H9 (cell line): Measurements from ENCODE around the gene RNF113B. TPM values are rescaled to one million over a fixed set of nuclear protein-coding genes. Genes with fewer than 3 reads are reported as not detected.
A peak's percentile ranks its signal among the peaks of the same experiment; 100 is the strongest.

Experiments used
- DNase-seq: peaks from one replicate; pipeline ENCODE4 v3.0.0-alpha.2; 2017
- H2AFZ ChIP-seq: one replicate; pipeline ENCODE4 v1.6.1; 2013; ENCODE audit warnings: mild to moderate bottlenecking, low read length, control low read depth, moderate library complexity
- H2AK5ac ChIP-seq: 2 replicates; pipeline ENCODE4 v1.6.1; 2013; ENCODE audit warnings: low read length, control low read depth, mixed read lengths; ENCODE audit not compliant: insufficient read length
- H2BK120ac ChIP-seq: one replicate; pipeline ENCODE4 v1.6.1; 2013; ENCODE audit warnings: low read depth, mild to moderate bottlenecking, low read length, control low read depth, inconsistent platforms; ENCODE audit not compliant: poor library complexity, severe bottlenecking
- H2BK12ac ChIP-seq: 2 replicates; pipeline ENCODE4 v1.6.1; 2013; ENCODE audit warnings: low read length, control low read depth, mixed read lengths, low read depth; ENCODE audit not compliant: insufficient read length
- H2BK15ac ChIP-seq: 2 replicates; pipeline ENCODE4 v1.6.1; 2013; ENCODE audit warnings: low read depth, low read length, control low read depth
- H2BK20ac ChIP-seq: one replicate; pipeline ENCODE4 v1.6.1; 2013; ENCODE audit warnings: low read depth, mild to moderate bottlenecking, low read length, control low read depth, inconsistent platforms; ENCODE audit not compliant: poor library complexity, severe bottlenecking
- H2BK5ac ChIP-seq: 2 replicates; pipeline ENCODE4 v1.6.1; 2013; ENCODE audit warnings: low read length, control low read depth, mixed read lengths; ENCODE audit not compliant: insufficient read length
- H3K14ac ChIP-seq: 2 replicates; pipeline ENCODE4 v1.6.1; 2013; ENCODE audit warnings: low read length, control low read depth; ENCODE audit not compliant: insufficient read depth
- H3K18ac ChIP-seq: 2 replicates; pipeline ENCODE4 v1.6.1; 2013; ENCODE audit warnings: low read depth, mild to moderate bottlenecking, mixed read lengths, low read length, control low read depth; ENCODE audit not compliant: insufficient read length
- H3K23ac ChIP-seq: 2 replicates; pipeline ENCODE4 v1.6.1; 2013; ENCODE audit warnings: low read length, control low read depth, mixed read lengths, low read depth; ENCODE audit not compliant: insufficient read length
- H3K23me2 ChIP-seq: 2 replicates; pipeline ENCODE4 v1.6.1; 2013; ENCODE audit warnings: low read depth, mild to moderate bottlenecking, mixed read lengths, low read length, control low read depth; ENCODE audit not compliant: insufficient read length, poor library complexity, severe bottlenecking
- H3K27ac ChIP-seq: 2 replicates; pipeline ENCODE4 v1.5.1; 2013; ENCODE audit warnings: low read length, control low read depth, mixed read lengths, low read depth; ENCODE audit not compliant: insufficient read length
- H3K27me3 ChIP-seq: 2 replicates; pipeline ENCODE4 v1.6.1; 2013; ENCODE audit warnings: low read length, control low read depth, inconsistent platforms; ENCODE audit not compliant: insufficient read depth
- H3K4ac ChIP-seq: 2 replicates; pipeline ENCODE4 v1.6.1; 2013; ENCODE audit warnings: low read depth, mild to moderate bottlenecking, control low read depth, inconsistent platforms, low read length, moderate library complexity
- H3K4me1 ChIP-seq: 2 replicates; pipeline ENCODE4 v1.6.1; 2013; ENCODE audit warnings: low read length, control low read depth, inconsistent platforms; ENCODE audit not compliant: insufficient read depth
- H3K4me2 ChIP-seq: 2 replicates; pipeline ENCODE4 v1.6.1; 2013; ENCODE audit warnings: low read length, control low read depth, mixed read lengths; ENCODE audit not compliant: insufficient read length, insufficient read depth
- H3K56ac ChIP-seq: 2 replicates; pipeline ENCODE4 v1.6.1; 2013; ENCODE audit warnings: low read depth, mild to moderate bottlenecking, mixed read lengths, low read length, control low read depth; ENCODE audit not compliant: insufficient read length
- H3K79me1 ChIP-seq: 2 replicates; pipeline ENCODE4 v1.6.1; 2013; ENCODE audit warnings: low read depth, mild to moderate bottlenecking, moderate library complexity, low read length, control low read depth, inconsistent platforms; ENCODE audit not compliant: insufficient read depth, poor library complexity, severe bottlenecking
- H3K79me2 ChIP-seq: 2 replicates; pipeline ENCODE4 v1.6.1; 2013; ENCODE audit warnings: low read length, control low read depth, inconsistent platforms; ENCODE audit not compliant: insufficient read depth
- H3K9ac ChIP-seq: 2 replicates; pipeline ENCODE4 v1.6.1; 2013; ENCODE audit warnings: low read length, control low read depth, mixed read lengths; ENCODE audit not compliant: insufficient read length; ENCODE audit errors: extremely low read depth
- H3K9me3 ChIP-seq: one replicate; pipeline ENCODE4 v1.6.1; 2013; ENCODE audit warnings: low read depth, low read length, inconsistent platforms; ENCODE audit not compliant: control insufficient read depth
- H3T11ph ChIP-seq: one replicate; pipeline ENCODE4 v1.6.1; 2013; ENCODE audit warnings: mild to moderate bottlenecking, low read length, control low read depth, inconsistent platforms
- H4K20me1 ChIP-seq: one replicate; pipeline ENCODE4 v1.6.1; 2013; ENCODE audit not compliant: control insufficient read depth, insufficient read length, insufficient read depth
- H4K5ac ChIP-seq: 2 replicates; pipeline ENCODE4 v1.6.1; 2013; ENCODE audit warnings: low read depth, mild to moderate bottlenecking, mixed read lengths, low read length, control low read depth; ENCODE audit not compliant: insufficient read length
- H4K8ac ChIP-seq: replicated peaks from 2 replicates; pipeline ENCODE4 v1.6.1; 2013; ENCODE audit warnings: low read length, control low read depth, mixed read lengths, low read depth; ENCODE audit not compliant: insufficient read length
- H4K91ac ChIP-seq: 2 replicates; pipeline ENCODE4 v1.6.1; 2013; ENCODE audit warnings: low read depth, mild to moderate bottlenecking, moderate library complexity, mixed read lengths, low read length, control low read depth; ENCODE audit not compliant: insufficient read length
- H3K27ac Mint-ChIP-seq, 3 experiments: 2 replicates in 2 of 3; 3 replicates in 1 of 3; pipeline ENCODE4 v1.8.0; 2020 to 2021; ENCODE audit warnings: mixed read lengths in 3 of 3, mild to moderate bottlenecking in 1 of 3, moderate library complexity in 1 of 3
- H3K27me3 Mint-ChIP-seq: 2 replicates; pipeline ENCODE4 v1.8.0; 2021; ENCODE audit warnings: low read depth, mild to moderate bottlenecking, moderate library complexity, mixed read lengths
- H3K36me3 Mint-ChIP-seq, 3 experiments: 2 replicates in 2 of 3; 3 replicates in 1 of 3; pipeline ENCODE4 v1.8.0; 2020 to 2021; ENCODE audit warnings: low read depth in 3 of 3, mixed read lengths in 3 of 3; ENCODE audit not compliant: insufficient read depth in 1 of 3
- H3K4me1 Mint-ChIP-seq, 2 experiments: 2 replicates each; pipeline ENCODE4 v1.8.0; 2020; ENCODE audit warnings: mixed read lengths in 2 of 2
- H3K4me3 Mint-ChIP-seq, 2 experiments: 2 replicates in 1 of 2; 3 replicates in 1 of 2; pipeline ENCODE4 v1.8.0; 2020 to 2021; ENCODE audit warnings: mild to moderate bottlenecking in 2 of 2, mixed read lengths in 2 of 2, moderate library complexity in 1 of 2
- H3K9me3 Mint-ChIP-seq, 2 experiments: 2 replicates in 1 of 2; 3 replicates in 1 of 2; pipeline ENCODE4 v1.8.0; 2020; ENCODE audit warnings: mild to moderate bottlenecking in 2 of 2, mixed read lengths in 2 of 2, moderate library complexity in 1 of 2
- CTCF ChIP-seq: fragments of 200-600 bp; sonication (generic); conservative IDR thresholded peaks from 3 replicates; pipeline ENCODE4 v1.8.0; 2021; ENCODE audit warnings: antibody characterized with exemption, mild to moderate bottlenecking
- WGBS: extraction: QIAGEN DNeasy Blood & Tissue Kit; methylation state at CpG from one replicate; pipeline ENCODE4 v1.1.7; 2013; ENCODE audit warnings: missing lambda C conversion rate, low lambda C conversion rate, mixed read lengths; ENCODE audit not compliant: insufficient read length; ENCODE audit errors: extremely low coverage; 5-methylcytosine and 5-hydroxymethylcytosine counted together
- total RNA-seq: library from RNA; stranded (reverse); gene quantifications from 2 replicates; pipeline ENCODE4 v1.2.1, GENCODE V29; 2021

RNF113B gene
- total RNA-seq, 1 experiment from 2014 or later = not detected

GRCh38 chr13:98195054-98195791, 18.2 kb upstream of the RNF113B start:
- peak overlapping the region in 2 of 3 experiments; percentile 26 to 69; a peak in 4 of 7 replicates for H3K27ac Mint-ChIP-seq

More at GRCh38 chr13:98195054-98195791, 18.2 kb upstream of the RNF113B start:
- Histone ChIP-seq H3K4ac (no peak overlapping the region), H4K91ac (no peak overlapping the region), H4K5ac (no peak overlapping the region), H2BK12ac (no peak overlapping the region), H3K9me3 (no peaks in the 10 kb centered on the region), H3K79me1 (no peaks in the 10 kb centered on the region), H3K18ac (no peak overlapping the region), H4K20me1 (no peaks in the 10 kb centered on the region), H2AFZ (no peak overlapping the region), H2BK120ac (no peak overlapping the region), H3K9ac (no peak overlapping the region), H2BK20ac (no peak overlapping the region), H4K8ac (no peak overlapping the region), H3K4me1 (peaks cover 6% of the 10 kb centered on the region), H2BK5ac (no peak overlapping the region), H3K14ac (no peak overlapping the region), H3T11ph (no peak overlapping the region), H2AK5ac (no peak overlapping the region), H3K4me2 (no peak overlapping the region), H3K27me3 (no peaks in the 10 kb centered on the region), H3K79me2 (peaks cover 3% of the 10 kb centered on the region; the same call in 1 of the 2 replicates), H3K27ac (no peak overlapping the region), H3K23me2 (peaks cover 3% of the 10 kb centered on the region), H2BK15ac (no peak overlapping the region), H3K23ac (no peak overlapping the region), H3K56ac (no peak overlapping the region)
- no peak for DNase-seq
- Mint-ChIP-seq H3K9me3 (peaks cover 0 to 3% of the 10 kb centered on the region in 2 experiments; a peak in 1 of 5 replicates), H3K4me1 (peaks cover 35 to 38% of the 10 kb centered on the region in 2 experiments), H3K36me3 (peaks cover 0 to 9% (median 0%) of the 10 kb centered on the region in 3 experiments; a peak in 2 of 7 replicates), H3K4me3 (no peak overlapping the region), H3K27me3 (no peaks in the 10 kb centered on the region; the same call in 1 of the 2 replicates)
- no CpG with 5 or more reads among the region's 10 CpGs for WGBS
- TF ChIP-seq CTCF = no peak
